ENCODE measurements around the gene MMRN1. TPM values are rescaled to one million over a fixed set of nuclear protein-coding genes. Genes with fewer than 3 reads are reported as not detected.

MMRN1 gene
- polyA plus RNA-seq, 1 donor (not counting 4 experiments of a cell fraction or from before 2014, with no cell fraction given), result not detected

GRCh38 chr4:89906777-89907521 lies 12.3 kb downstream of the MMRN1 start:
- DNase-seq (ENCODE audit: low read depth, low spot score), result no peak
- no peak for TF ChIP-seq EZH2 (IDR thresholded peaks at IDR 0.05; ENCODE audit: low read length)
- no peak for TF ChIP-seq CTCF (optimal IDR thresholded peaks at IDR 0.05 in 1 of 3, IDR thresholded peaks at IDR 0.05 in 1 of 3, conservative IDR thresholded peaks at IDR 0.05 in 1 of 3; ENCODE audit: extremely low read depth in 1 of 3, insufficient read depth in 2 of 3, low read length in 3 of 3)
- Histone ChIP-seq H3K4me1 (ENCODE audit: control insufficient read depth, extremely low read depth, insufficient read depth, low read length) (no peaks in the 10 kb centered on the region), H3K4me2 (ENCODE audit: control insufficient read depth, extremely low read depth, insufficient read depth, low read depth, low read length) (no peak overlapping the region), H3K36me3 (ENCODE audit: control insufficient read depth in 2 of 2, extremely low read depth in 1 of 2, insufficient read depth in 2 of 2, low read length in 2 of 2) (no peaks in the 10 kb centered on the region), H3K4me3 (ENCODE audit: control insufficient read depth in 2 of 3, extremely low read depth in 1 of 3, insufficient read depth in 2 of 3, low read depth in 1 of 3, low read length in 3 of 3) (no peak overlapping the region), H3K9me3 (ENCODE audit: control insufficient read depth, low read depth, low read length) (no peaks in the 10 kb centered on the region), H3K27me3 (ENCODE audit: control insufficient read depth, extremely low read depth, insufficient read depth, low read length) (no peaks in the 10 kb centered on the region), H3K79me2 (ENCODE audit: control insufficient read depth, insufficient read depth, low read length) (no peaks in the 10 kb centered on the region), H2AFZ (ENCODE audit: control insufficient read depth, low read length) (no peak overlapping the region), H3K9me1 (ENCODE audit: control insufficient read depth, extremely low read depth, insufficient read depth, low read length) (no peaks in the 10 kb centered on the region), H3K27ac (ENCODE audit: control insufficient read depth, insufficient read depth, low read length) (no peak overlapping the region), H4K20me1 (ENCODE audit: control insufficient read depth, extremely low read depth, insufficient read depth, low read length) (no peaks in the 10 kb centered on the region), H3K9ac (ENCODE audit: control insufficient read depth, extremely low read depth, insufficient read depth, low read length) (no peak overlapping the region)
- peak; percentile 20 for FAIRE-seq
- dilution Hi-C loops (cut with MboI; ENCODE audit: extremely low pct_ligation_motif_present, low sequenced_read_pairs), result no loop called here

DNA sequence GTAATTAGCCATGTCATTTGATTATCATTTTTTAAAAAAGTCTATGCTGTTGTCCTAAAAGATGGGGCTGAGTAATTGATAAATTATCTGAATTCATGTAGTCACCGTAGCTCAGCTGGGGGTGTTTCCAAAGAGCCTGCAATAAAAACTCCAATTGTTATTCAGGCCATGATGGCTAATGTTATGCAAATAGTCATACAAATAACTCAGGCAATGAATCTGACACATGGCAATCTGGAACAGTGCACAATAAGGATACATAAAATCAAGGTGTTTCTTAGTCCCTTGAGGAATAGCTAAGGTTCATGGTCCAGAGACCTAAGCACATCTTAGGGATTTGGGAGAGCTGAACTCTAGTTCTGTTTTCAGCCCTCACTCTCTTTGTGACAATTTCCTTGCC lies 15.2 kb downstream of the MMRN1 start:
- FAIRE-seq, result no peak
- dilution Hi-C loops (cut with MboI; ENCODE audit: extremely low pct_ligation_motif_present, low sequenced_read_pairs), result no loop called here
- no peaks in the 10 kb centered on the region for H4K20me1 ChIP-seq (ENCODE audit: control insufficient read depth, extremely low read depth, insufficient read depth, low read length)
- H3K9ac ChIP-seq (ENCODE audit: control insufficient read depth, extremely low read depth, insufficient read depth, low read length), result no peak overlapping the region
- no peak overlapping the region for H3K27ac ChIP-seq (ENCODE audit: control insufficient read depth, insufficient read depth, low read length)
- H2AFZ ChIP-seq (ENCODE audit: control insufficient read depth, low read length), result no peak overlapping the region
- no peaks in the 10 kb centered on the region for H3K9me3 ChIP-seq (ENCODE audit: control insufficient read depth, low read depth, low read length)
- H3K9me1 ChIP-seq (ENCODE audit: control insufficient read depth, extremely low read depth, insufficient read depth, low read length), result no peaks in the 10 kb centered on the region
- no peak overlapping the region for H3K4me3 ChIP-seq (ENCODE audit: control insufficient read depth in 2 of 3, extremely low read depth in 1 of 3, insufficient read depth in 2 of 3, low read depth in 1 of 3, low read length in 3 of 3)
- no peak overlapping the region for H3K4me2 ChIP-seq (ENCODE audit: control insufficient read depth, extremely low read depth, insufficient read depth, low read depth, low read length)
- no peaks in the 10 kb centered on the region for H3K4me1 ChIP-seq (ENCODE audit: control insufficient read depth, extremely low read depth, insufficient read depth, low read length)
- no peaks in the 10 kb centered on the region for H3K27me3 ChIP-seq (ENCODE audit: control insufficient read depth, extremely low read depth, insufficient read depth, low read length)
- no peak for TF ChIP-seq CTCF (optimal IDR thresholded peaks at IDR 0.05 in 1 of 3, IDR thresholded peaks at IDR 0.05 in 1 of 3, conservative IDR thresholded peaks at IDR 0.05 in 1 of 3; ENCODE audit: extremely low read depth in 1 of 3, insufficient read depth in 2 of 3, low read length in 3 of 3)
- no peak for TF ChIP-seq EZH2 (IDR thresholded peaks at IDR 0.05; ENCODE audit: low read length)
- H3K36me3 ChIP-seq (ENCODE audit: control insufficient read depth in 2 of 2, extremely low read depth in 1 of 2, insufficient read depth in 2 of 2, low read length in 2 of 2), result no peaks in the 10 kb centered on the region
- DNase-seq (ENCODE audit: low read depth, low spot score), result no peak
- no peaks in the 10 kb centered on the region for H3K79me2 ChIP-seq (ENCODE audit: control insufficient read depth, insufficient read depth, low read length)
